Measurements from ENCODE around the gene CBFA2T3. TPM values are rescaled to one million over a fixed set of nuclear protein-coding genes. Genes with fewer than 3 reads are reported as not detected.

The CBFA2T3 gene
- total RNA-seq, 1 experiment from 2014 or later, result 2.9 TPM

DNA sequence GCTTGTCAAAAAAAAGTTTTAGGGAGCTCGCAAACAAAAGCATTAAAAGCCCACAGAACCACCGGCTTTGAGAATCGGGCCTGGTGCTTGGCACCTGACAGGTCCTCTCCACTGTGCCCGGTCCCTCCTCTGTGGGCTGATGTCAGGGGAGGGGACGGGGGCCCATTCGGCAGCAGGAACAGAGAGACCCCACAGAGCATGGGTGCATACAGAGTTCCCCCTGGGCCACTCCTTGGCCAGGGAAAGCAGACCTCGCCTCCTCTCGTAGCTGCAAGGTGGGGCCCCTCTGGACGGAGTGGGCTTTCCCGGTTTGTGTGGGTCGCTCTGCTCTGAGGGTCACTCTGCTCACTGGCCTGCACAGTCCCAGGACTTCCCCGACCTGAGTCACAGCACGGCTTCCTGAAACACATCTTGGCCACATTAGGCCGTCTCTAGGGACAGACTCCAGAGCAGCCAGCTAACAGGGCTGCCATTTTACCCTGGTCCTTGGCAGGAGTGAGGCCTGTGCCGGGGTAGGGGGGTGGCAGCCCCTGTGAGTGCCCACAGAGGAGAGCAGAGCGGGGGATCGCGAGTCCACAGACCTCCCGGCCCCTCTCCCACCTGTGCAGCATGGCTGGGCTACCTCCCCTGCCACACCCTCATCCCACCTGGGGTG is 11.1 kb downstream of the CBFA2T3 start:
- no peak overlapping the region for H2BK120ac ChIP-seq (ENCODE audit: low read depth, low read length, poor library complexity, severe bottlenecking)
- no peaks in the 10 kb centered on the region for H3K36me3 Mint-ChIP-seq (ENCODE audit: insufficient read depth in 1 of 3, low read depth in 3 of 3)
- no peak overlapping the region for H3K27ac ChIP-seq (ENCODE audit: insufficient read length, low read depth, low read length)
- no peak overlapping the region for H3K23ac ChIP-seq (ENCODE audit: insufficient read length, low read depth, low read length)
- H3K4ac ChIP-seq (ENCODE audit: low read depth, low read length), result no peak overlapping the region
- H3K9me3 ChIP-seq (ENCODE audit: control insufficient read depth, low read depth, low read length), result no peaks in the 10 kb centered on the region
- H3K23me2 ChIP-seq (ENCODE audit: insufficient read length, low read depth, low read length, poor library complexity, severe bottlenecking), result no peaks in the 10 kb centered on the region
- H2BK15ac ChIP-seq (ENCODE audit: low read depth, low read length), result no peak overlapping the region
- no peaks in the 10 kb centered on the region for H3K27me3 ChIP-seq (ENCODE audit: insufficient read depth, low read length)
- H3K79me1 ChIP-seq (ENCODE audit: insufficient read depth, low read depth, low read length, poor library complexity, severe bottlenecking), result no peaks in the 10 kb centered on the region
- peaks cover 6% of the 10 kb centered on the region for H3K27me3 Mint-ChIP-seq (ENCODE audit: low read depth)
- H4K5ac ChIP-seq (ENCODE audit: insufficient read length, low read depth, low read length), result no peak overlapping the region
- no peak for DNase-seq
- no peaks in the 10 kb centered on the region for H3K79me2 ChIP-seq (ENCODE audit: insufficient read depth, low read length)
- no peak overlapping the region for H3K56ac ChIP-seq (ENCODE audit: insufficient read length, low read depth, low read length)
- H3K18ac ChIP-seq (ENCODE audit: insufficient read length, low read depth, low read length), result no peak overlapping the region
- H3K4me2 ChIP-seq (ENCODE audit: insufficient read depth, insufficient read length, low read length), result no peak overlapping the region
- H3K4me1 Mint-ChIP-seq, result no peaks in the 10 kb centered on the region
- H2BK20ac ChIP-seq (ENCODE audit: low read depth, low read length, poor library complexity, severe bottlenecking), result no peak overlapping the region
- no CpG with 5 or more reads among the region's 19 CpGs for WGBS (ENCODE audit: extremely low coverage, insufficient read length, low lambda C conversion rate)
- no peak overlapping the region for H3K14ac ChIP-seq (ENCODE audit: insufficient read depth, low read length)
- no peak overlapping the region for H3K4me3 Mint-ChIP-seq
- H4K8ac ChIP-seq (replicated peaks; ENCODE audit: insufficient read length, low read depth, low read length), result no peak overlapping the region
- no peak overlapping the region for H3K27ac Mint-ChIP-seq
- peaks cover 0 to 2% of the 10 kb centered on the region in 2 experiments; a peak in 2 of 5 replicates for H3K9me3 Mint-ChIP-seq
- no peaks in the 10 kb centered on the region for H4K20me1 ChIP-seq (ENCODE audit: control insufficient read depth, insufficient read depth, insufficient read length)
- TF ChIP-seq, protein P1, sequence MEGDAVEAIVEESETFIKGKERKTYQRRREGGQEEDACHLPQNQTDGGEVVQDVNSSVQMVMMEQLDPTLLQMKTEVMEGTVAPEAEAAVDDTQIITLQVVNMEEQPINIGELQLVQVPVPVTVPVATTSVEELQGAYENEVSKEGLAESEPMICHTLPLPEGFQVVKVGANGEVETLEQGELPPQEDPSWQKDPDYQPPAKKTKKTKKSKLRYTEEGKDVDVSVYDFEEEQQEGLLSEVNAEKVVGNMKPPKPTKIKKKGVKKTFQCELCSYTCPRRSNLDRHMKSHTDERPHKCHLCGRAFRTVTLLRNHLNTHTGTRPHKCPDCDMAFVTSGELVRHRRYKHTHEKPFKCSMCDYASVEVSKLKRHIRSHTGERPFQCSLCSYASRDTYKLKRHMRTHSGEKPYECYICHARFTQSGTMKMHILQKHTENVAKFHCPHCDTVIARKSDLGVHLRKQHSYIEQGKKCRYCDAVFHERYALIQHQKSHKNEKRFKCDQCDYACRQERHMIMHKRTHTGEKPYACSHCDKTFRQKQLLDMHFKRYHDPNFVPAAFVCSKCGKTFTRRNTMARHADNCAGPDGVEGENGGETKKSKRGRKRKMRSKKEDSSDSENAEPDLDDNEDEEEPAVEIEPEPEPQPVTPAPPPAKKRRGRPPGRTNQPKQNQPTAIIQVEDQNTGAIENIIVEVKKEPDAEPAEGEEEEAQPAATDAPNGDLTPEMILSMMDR (conservative IDR thresholded peaks at IDR 0.05), result no peak
- no peak overlapping the region for H4K91ac ChIP-seq (ENCODE audit: insufficient read length, low read depth, low read length)
- no peak overlapping the region for H3T11ph ChIP-seq (ENCODE audit: low read length)
- H2BK5ac ChIP-seq (ENCODE audit: insufficient read length, low read length), result no peak overlapping the region
- no peak overlapping the region for H3K9ac ChIP-seq (ENCODE audit: extremely low read depth, insufficient read length, low read length)
- H3K4me1 ChIP-seq (ENCODE audit: insufficient read depth, low read length), result no peaks in the 10 kb centered on the region
- H2AFZ ChIP-seq (ENCODE audit: low read length), result no peak overlapping the region
- H2AK5ac ChIP-seq (ENCODE audit: insufficient read length, low read length), result no peak overlapping the region
- H2BK12ac ChIP-seq (ENCODE audit: insufficient read length, low read depth, low read length), result no peak overlapping the region

Measured in H9 (cell line).